K562 (cell line): ENCODE data around the gene SNX15. TPM values are rescaled to one million over a fixed set of nuclear protein-coding genes. Genes with fewer than 3 reads are reported as not detected.

Source experiments
- CHD7 ChIP-seq: fragments of 200-600 bp; sonication (generic); IDR thresholded peaks from one replicate; pipeline ENCODE4 v1.6.1; 2012; ENCODE audit warnings: mild to moderate bottlenecking, low read depth, low read length, inconsistent platforms
- TFE3 ChIP-seq: fragments of 450-650 bp; formaldehyde crosslinking; IDR thresholded peaks from 2 replicates; pipeline ENCODE4 v1.4.0; 2020; ENCODE audit warnings: mild to moderate bottlenecking, mixed read lengths
- ZNF232 ChIP-seq: sonication (generic); formaldehyde crosslinking; IDR thresholded peaks from 2 replicates; pipeline ENCODE4 v1.8.0; 2022; ENCODE audit warnings: mild to moderate bottlenecking, missing genetic modification reagents
- polyA plus RNA-seq, 8 experiments: library from polyadenylated mRNA; depleted of rRNA in 4 of 8; stranded (reverse) in 5 of 8; unstranded in 3 of 8; fragments of >200 nt; fragmentation: Nextera tagmentation in 2 of 8; fragmentation: Illumina TruSeq in 1 of 8; extraction: Ambion mirVana in 2 of 8; extraction: Trizol in 1 of 8; gene quantifications; 2 replicates each; pipeline versions ENCODE4 v1.2.1 to v1.2.3, GENCODE V29; 2011 to 2014; ENCODE audit warnings: inconsistent platforms in 1 of 8, missing spikeins in 1 of 8
- total RNA-seq, 7 experiments: library from RNA; depleted of rRNA in 6 of 7; stranded (reverse); fragments of >200 nt in 6 of 7; fragmentation: Illumina TruSeq in 2 of 7; extraction: Trizol in 2 of 7; gene quantifications; 2 replicates each; pipeline versions ENCODE4 v1.2.1 to v1.2.3, GENCODE V29; 2011 to 2021; ENCODE audit warnings: low replicate concordance in 1 of 7

SNX15 gene
- total and polyA plus RNA-seq, 9 of the 15 experiments (the other 6 are each of a cell fraction or from before 2014, with no cell fraction given), result 1.8 to 27.8 (median 15.2) TPM

GRCh38 chr11:65013888-65014725, 13.1 kb upstream of the SNX15 start, which contains the start of gene ARL2 (continued):
- TF ChIP-seq TFE3, result peak; percentile 92
- TF ChIP-seq CHD7, result no peak
- peak; percentile 96 for TF ChIP-seq ZNF232 (CRISPR knock-in tag)
